ENCODE data around the gene PFKP. TPM values are rescaled to one million over a fixed set of nuclear protein-coding genes. Genes with fewer than 3 reads are reported as not detected.

PFKP gene
- total RNA-seq, 1 experiment from 2014 or later, result 232 TPM

DNA sequence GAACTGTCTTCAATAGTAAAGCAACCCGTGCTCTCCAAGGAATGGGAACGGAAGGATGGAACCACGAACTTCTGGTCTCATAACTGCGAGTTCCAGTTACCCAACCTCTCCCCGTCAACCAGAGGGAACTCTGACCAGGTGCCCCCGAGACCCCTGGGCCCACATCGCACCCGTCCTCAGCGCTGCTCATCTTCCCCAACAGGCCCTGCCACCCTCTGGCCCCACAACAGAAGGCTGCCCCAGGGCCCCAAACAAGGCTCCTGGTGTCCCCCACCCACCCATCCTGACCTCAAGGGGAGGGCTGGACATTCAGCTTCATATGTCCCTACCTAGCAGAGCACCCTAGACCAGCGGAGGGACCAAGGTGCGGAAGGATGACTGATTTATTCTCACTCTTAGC lies 82.6 kb downstream of the PFKP start:
- no peak for DNase-seq (ENCODE audit: low read depth, low spot score)
- no TSS peak for BruUV-seq (replicated peaks)
- intact Hi-C loops (cut with micrococcal nuclease; ENCODE audit: unreplicated experiment), result no loop called here
- Histone ChIP-seq H3K4me3 (ENCODE audit: low read depth in 2 of 2, low read length in 2 of 2) (no peak overlapping the region), H3K9me3 (ENCODE audit: control insufficient read depth, insufficient read depth, low read depth, low read length) (no peaks in the 10 kb centered on the region), H3K27ac (ENCODE audit: low read length) (no peak overlapping the region), H3K4me1 (ENCODE audit: control insufficient read depth, insufficient read depth, low read length) (no peaks in the 10 kb centered on the region), H3K27me3 (ENCODE audit: control insufficient read depth, insufficient read depth, low read length) (no peaks in the 10 kb centered on the region), H3K36me3 (ENCODE audit: control insufficient read depth, insufficient read depth, low read length) (peaks cover 6% of the 10 kb centered on the region)
- TF ChIP-seq, protein P1, sequence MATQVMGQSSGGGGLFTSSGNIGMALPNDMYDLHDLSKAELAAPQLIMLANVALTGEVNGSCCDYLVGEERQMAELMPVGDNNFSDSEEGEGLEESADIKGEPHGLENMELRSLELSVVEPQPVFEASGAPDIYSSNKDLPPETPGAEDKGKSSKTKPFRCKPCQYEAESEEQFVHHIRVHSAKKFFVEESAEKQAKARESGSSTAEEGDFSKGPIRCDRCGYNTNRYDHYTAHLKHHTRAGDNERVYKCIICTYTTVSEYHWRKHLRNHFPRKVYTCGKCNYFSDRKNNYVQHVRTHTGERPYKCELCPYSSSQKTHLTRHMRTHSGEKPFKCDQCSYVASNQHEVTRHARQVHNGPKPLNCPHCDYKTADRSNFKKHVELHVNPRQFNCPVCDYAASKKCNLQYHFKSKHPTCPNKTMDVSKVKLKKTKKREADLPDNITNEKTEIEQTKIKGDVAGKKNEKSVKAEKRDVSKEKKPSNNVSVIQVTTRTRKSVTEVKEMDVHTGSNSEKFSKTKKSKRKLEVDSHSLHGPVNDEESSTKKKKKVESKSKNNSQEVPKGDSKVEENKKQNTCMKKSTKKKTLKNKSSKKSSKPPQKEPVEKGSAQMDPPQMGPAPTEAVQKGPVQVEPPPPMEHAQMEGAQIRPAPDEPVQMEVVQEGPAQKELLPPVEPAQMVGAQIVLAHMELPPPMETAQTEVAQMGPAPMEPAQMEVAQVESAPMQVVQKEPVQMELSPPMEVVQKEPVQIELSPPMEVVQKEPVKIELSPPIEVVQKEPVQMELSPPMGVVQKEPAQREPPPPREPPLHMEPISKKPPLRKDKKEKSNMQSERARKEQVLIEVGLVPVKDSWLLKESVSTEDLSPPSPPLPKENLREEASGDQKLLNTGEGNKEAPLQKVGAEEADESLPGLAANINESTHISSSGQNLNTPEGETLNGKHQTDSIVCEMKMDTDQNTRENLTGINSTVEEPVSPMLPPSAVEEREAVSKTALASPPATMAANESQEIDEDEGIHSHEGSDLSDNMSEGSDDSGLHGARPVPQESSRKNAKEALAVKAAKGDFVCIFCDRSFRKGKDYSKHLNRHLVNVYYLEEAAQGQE (IDR thresholded peaks at IDR 0.05; ENCODE audit: insufficient read depth in 1 of 2, low read depth in 2 of 2, low read length in 1 of 2), result no peak
- TF ChIP-seq CTCF (IDR thresholded peaks at IDR 0.05) (no peak), POLR2AphosphoS5 (IDR thresholded peaks at IDR 0.05; ENCODE audit: low read depth, low read length) (no peak), SIN3A (IDR thresholded peaks at IDR 0.05; ENCODE audit: borderline replicate concordance, insufficient read depth, low read depth, low read length) (no peak), TCF7L2 (IDR thresholded peaks at IDR 0.05; ENCODE audit: low read depth, low read length) (no peak)
- in situ Hi-C loops (cut with HindIII; ENCODE audit: low pct_unique_long_range_greater_than_20kb, low sequenced_read_pairs), result no loop called here
- ChIA-PET CTCF (no interaction called here), POLR2A (no interaction called here)
- no peak for ATAC-seq

- intact Hi-C loops (cut with micrococcal nuclease; ENCODE audit: unreplicated experiment), result no loop called here
- H3K4me3 ChIP-seq (ENCODE audit: low read depth in 2 of 2, low read length in 2 of 2), result no peak overlapping the region
- no peaks in the 10 kb centered on the region for H3K9me3 ChIP-seq (ENCODE audit: control insufficient read depth, insufficient read depth, low read depth, low read length)
- no peak for ATAC-seq
- no peaks in the 10 kb centered on the region for H3K27me3 ChIP-seq (ENCODE audit: control insufficient read depth, insufficient read depth, low read length)
- ChIA-PET CTCF (no interaction called here), POLR2A (no interaction called here)
- H3K27ac ChIP-seq (ENCODE audit: low read length), result no peak overlapping the region
- no peaks in the 10 kb centered on the region for H3K4me1 ChIP-seq (ENCODE audit: control insufficient read depth, insufficient read depth, low read length)
- TF ChIP-seq CTCF (IDR thresholded peaks at IDR 0.05) (no peak), TCF7L2 (IDR thresholded peaks at IDR 0.05; ENCODE audit: low read depth, low read length) (no peak), POLR2AphosphoS5 (IDR thresholded peaks at IDR 0.05; ENCODE audit: low read depth, low read length) (no peak), SIN3A (IDR thresholded peaks at IDR 0.05; ENCODE audit: borderline replicate concordance, insufficient read depth, low read depth, low read length) (no peak)
- TF ChIP-seq, protein P1 (IDR thresholded peaks at IDR 0.05; ENCODE audit: insufficient read depth in 1 of 2, low read depth in 2 of 2, low read length in 1 of 2), result no peak
- no TSS peak for BruUV-seq (replicated peaks)
- in situ Hi-C loops (cut with HindIII; ENCODE audit: low pct_unique_long_range_greater_than_20kb, low sequenced_read_pairs), result no loop called here
- H3K36me3 ChIP-seq (ENCODE audit: control insufficient read depth, insufficient read depth, low read length), result peaks cover 6% of the 10 kb centered on the region
- no peak for DNase-seq (ENCODE audit: low read depth, low spot score)
These were observed 83.0 kb downstream of the PFKP start for GRCh38 chr10:3150366-3150765.
